ENCODE data around the gene SELENOK.

The SELENOK gene

GRCh38 chr3:53842436-53843194 lies 49.0 kb downstream of the SELENOK start:
- Histone ChIP-seq H3K4me3 (ENCODE audit: low read length) (no peak overlapping the region), H3K9ac (ENCODE audit: low read length) (no peak overlapping the region), H2AFZ (ENCODE audit: low read length) (no peak overlapping the region), H3K36me3 (replicated peaks; ENCODE audit: insufficient read depth, low read length) (no peaks in the 10 kb centered on the region), H3K9me2 (replicated peaks; ENCODE audit: insufficient read depth, low read length) (no peaks in the 10 kb centered on the region), H3K4me2 (ENCODE audit: low read depth, low read length) (no peak overlapping the region), H3K79me2 (ENCODE audit: low read length) (no peaks in the 10 kb centered on the region; the same call in 1 of the 2 replicates), H3K9me3 (replicated peaks; ENCODE audit: insufficient read depth, low read length) (no peaks in the 10 kb centered on the region), H3K27me3 (replicated peaks; ENCODE audit: insufficient read depth, low read length) (no peaks in the 10 kb centered on the region), H4K20me1 (ENCODE audit: insufficient read depth, low read length) (no peaks in the 10 kb centered on the region), H3K4me1 (ENCODE audit: low read length) (peaks cover 21% of the 10 kb centered on the region), H3F3A (ENCODE audit: insufficient read depth, low read length) (peaks cover 24% of the 10 kb centered on the region), H3K27ac (ENCODE audit: low read length) (no peak overlapping the region)
- no peak for TF ChIP-seq CTCF (IDR thresholded peaks at IDR 0.05; ENCODE audit: low read length)
- TF ChIP-seq EZH2phosphoT487 (IDR thresholded peaks at IDR 0.05; ENCODE audit: low read length), result no peak
- no peak for TF ChIP-seq EZH2 (optimal IDR thresholded peaks at IDR 0.05; ENCODE audit: low read depth, low read length)
- DNase-seq, result no peak

GRCh38 chr3:53841296-53841695 lies 50.4 kb downstream of the SELENOK start:
- Histone ChIP-seq H3K36me3 (replicated peaks; ENCODE audit: insufficient read depth, low read length) (no peaks in the 10 kb centered on the region), H3K9me2 (replicated peaks; ENCODE audit: insufficient read depth, low read length) (no peaks in the 10 kb centered on the region), H3K79me2 (ENCODE audit: low read length) (no peaks in the 10 kb centered on the region; the same call in 1 of the 2 replicates), H3F3A (ENCODE audit: insufficient read depth, low read length) (peaks cover 24% of the 10 kb centered on the region), H3K4me2 (ENCODE audit: low read depth, low read length) (no peak overlapping the region), H3K27ac (ENCODE audit: low read length) (no peak overlapping the region), H3K27me3 (replicated peaks; ENCODE audit: insufficient read depth, low read length) (no peaks in the 10 kb centered on the region), H3K9me3 (replicated peaks; ENCODE audit: insufficient read depth, low read length) (no peaks in the 10 kb centered on the region), H3K4me1 (ENCODE audit: low read length) (peaks cover 21% of the 10 kb centered on the region), H2AFZ (ENCODE audit: low read length) (no peak overlapping the region), H4K20me1 (ENCODE audit: insufficient read depth, low read length) (no peaks in the 10 kb centered on the region), H3K4me3 (ENCODE audit: low read length) (no peak overlapping the region), H3K9ac (ENCODE audit: low read length) (no peak overlapping the region)
- no peak for DNase-seq
- TF ChIP-seq EZH2 (optimal IDR thresholded peaks at IDR 0.05; ENCODE audit: low read depth, low read length) (no peak), CTCF (IDR thresholded peaks at IDR 0.05; ENCODE audit: low read length) (no peak), EZH2phosphoT487 (IDR thresholded peaks at IDR 0.05; ENCODE audit: low read length) (no peak)

GRCh38 chr3:53837331-53837730 lies 54.3 kb downstream of the SELENOK start:
- Histone ChIP-seq H3F3A (ENCODE audit: insufficient read depth, low read length) (no peaks in the 10 kb centered on the region), H3K9me3 (replicated peaks; ENCODE audit: insufficient read depth, low read length) (no peaks in the 10 kb centered on the region), H3K36me3 (replicated peaks; ENCODE audit: insufficient read depth, low read length) (no peaks in the 10 kb centered on the region), H3K4me2 (ENCODE audit: low read depth, low read length) (no peak overlapping the region), H3K4me3 (ENCODE audit: low read length) (no peak overlapping the region), H3K9me2 (replicated peaks; ENCODE audit: insufficient read depth, low read length) (no peaks in the 10 kb centered on the region), H3K9ac (ENCODE audit: low read length) (no peak overlapping the region), H3K4me1 (ENCODE audit: low read length) (no peaks in the 10 kb centered on the region), H2AFZ (ENCODE audit: low read length) (no peak overlapping the region), H3K27ac (ENCODE audit: low read length) (no peak overlapping the region), H3K79me2 (ENCODE audit: low read length) (no peaks in the 10 kb centered on the region), H4K20me1 (ENCODE audit: insufficient read depth, low read length) (no peaks in the 10 kb centered on the region), H3K27me3 (replicated peaks; ENCODE audit: insufficient read depth, low read length) (no peaks in the 10 kb centered on the region)
- no peak for TF ChIP-seq EZH2phosphoT487 (IDR thresholded peaks at IDR 0.05; ENCODE audit: low read length)
- TF ChIP-seq EZH2 (optimal IDR thresholded peaks at IDR 0.05; ENCODE audit: low read depth, low read length), result no peak
- TF ChIP-seq CTCF (IDR thresholded peaks at IDR 0.05; ENCODE audit: low read length), result no peak
- no peak for DNase-seq

Data from MM.1S (cell line).